Lower lobe of right lung (tissue), 2 donors: Measurements from ENCODE around the gene RALY. TPM values are rescaled to one million over a fixed set of nuclear protein-coding genes. Genes with fewer than 3 reads are reported as not detected.

Experiments used
- ATAC-seq, 2 donors: fragments of 200-7000 bp; cut with Tn5 transposase; one replicate each; pipeline ENCODE4 v1.9.1; 2020 to 2022; ENCODE audit warnings: mild to moderate bottlenecking in 2 of 2, moderate library complexity in 2 of 2
- DNase-seq: peaks from one replicate; pipeline ENCODE4 v3.0.0-alpha.2; 2020
- H3K27ac ChIP-seq: fragments of 200-600 bp; one replicate; pipeline ENCODE4 v1.8.0; 2022
- H3K27me3 ChIP-seq: fragments of 200-600 bp; one replicate; pipeline ENCODE4 v1.8.0; 2022; ENCODE audit warnings: low read depth
- H3K36me3 ChIP-seq: fragments of 200-600 bp; one replicate; pipeline ENCODE4 v1.8.0; 2022; ENCODE audit warnings: mild to moderate bottlenecking
- H3K4me1 ChIP-seq: fragments of 200-600 bp; one replicate; pipeline ENCODE4 v1.8.0; 2022
- H3K4me3 ChIP-seq: fragments of 200-600 bp; one replicate; pipeline ENCODE4 v1.8.0; 2022; ENCODE audit warnings: mild to moderate bottlenecking
- H3K9me3 ChIP-seq: fragments of 200-600 bp; one replicate; pipeline ENCODE4 v1.8.0; 2022
- CTCF ChIP-seq: fragments of 200-600 bp; IDR thresholded peaks from one replicate; pipeline ENCODE4 v1.8.0; 2022; ENCODE audit warnings: antibody characterized with exemption, mild to moderate bottlenecking
- intact Hi-C: fragments of 100-400 bp; cut with DNase I; formaldehyde crosslinking; loops from one replicate; pipeline ENCODE4 v1.11.0; 2022
- total RNA-seq: library from RNA; stranded (reverse); fragmentation: NEBNext Ultra II Directional; extraction: Animal tissue kit (Norgen Biotek cat#: 25700); gene quantifications from one replicate; pipeline ENCODE4 v1.2.1, GENCODE V29; 2021
- donor health status: DM: no; HTN: yes; CAD: no; lungs with severe emphysema.

Gene RALY
- total RNA-seq, 1 donor from 2014 or later: 124 TPM

- TF ChIP-seq CTCF: no peak
- Histone ChIP-seq H3K4me3 (no peak overlapping the region), H3K4me1 (no peaks in the 10 kb centered on the region), H3K27ac (no peak overlapping the region), H3K36me3 (no peaks in the 10 kb centered on the region), H3K27me3 (no peaks in the 10 kb centered on the region), H3K9me3 (no peaks in the 10 kb centered on the region)
- no peak for ATAC-seq
- intact Hi-C loops: no loop called here
- DNase-seq: no peak
Measured at GRCh38 chr20:34122274-34122980, 128.7 kb downstream of the RALY start.

GRCh38 chr20:34123309-34123708, 129.6 kb downstream of the RALY start:
- no peaks in the 10 kb centered on the region for H3K36me3 ChIP-seq
- DNase-seq (no peak), ATAC-seq (no peak)
- H3K9me3 ChIP-seq: no peaks in the 10 kb centered on the region
- H3K4me3 ChIP-seq: no peak overlapping the region
- no peaks in the 10 kb centered on the region for H3K27me3 ChIP-seq
- H3K4me1 ChIP-seq: no peaks in the 10 kb centered on the region
- H3K27ac ChIP-seq: no peak overlapping the region
- intact Hi-C loops: no loop called here
- no peak for TF ChIP-seq CTCF

- TF ChIP-seq CTCF: no peak
Measured at GRCh38 chr20:34124469-34125249, 130.9 kb downstream of the RALY start.

GRCh38 chr20:34127792-34128191, 134.1 kb downstream of the RALY start:
- Histone ChIP-seq H3K4me3 (no peak overlapping the region), H3K27me3 (no peaks in the 10 kb centered on the region), H3K36me3 (no peaks in the 10 kb centered on the region), H3K27ac (no peak overlapping the region), H3K9me3 (no peaks in the 10 kb centered on the region), H3K4me1 (peaks cover 3% of the 10 kb centered on the region)
- DNase-seq (no peak), ATAC-seq (no peak)
- intact Hi-C loops: no loop called here
- TF ChIP-seq CTCF: no peak

More at GRCh38 chr20:34124469-34125249, 130.9 kb downstream of the RALY start:
- Histone ChIP-seq H3K9me3 (no peaks in the 10 kb centered on the region), H3K4me1 (peaks cover 3% of the 10 kb centered on the region), H3K27me3 (no peaks in the 10 kb centered on the region), H3K27ac (no peak overlapping the region), H3K36me3 (no peaks in the 10 kb centered on the region), H3K4me3 (no peak overlapping the region)
- intact Hi-C loops: no loop called here
- ATAC-seq: no peak
- no peak for DNase-seq

- DNase-seq (no peak), ATAC-seq (peak; percentile 92 to 94)
- H3K4me3 ChIP-seq: no peak overlapping the region
- H3K27me3 ChIP-seq: no peaks in the 10 kb centered on the region
- no peak overlapping the region for H3K27ac ChIP-seq
- H3K9me3 ChIP-seq: no peaks in the 10 kb centered on the region
- intact Hi-C loops: no loop called here
- TF ChIP-seq CTCF: peak; percentile 86
- peaks cover 3% of the 10 kb centered on the region for H3K4me1 ChIP-seq
- H3K36me3 ChIP-seq: no peaks in the 10 kb centered on the region
Measured at GRCh38 chr20:34129518-34130162, 135.9 kb downstream of the RALY start.
